GM21360 (cell line): ENCODE measurements around the gene TBC1D20.
A peak's percentile ranks its signal among the peaks of the same experiment; 100 is the strongest.

Experiments
- ATAC-seq: cut with Tn5 transposase; IDR thresholded peaks from one replicate; pipeline ENCODE4 v1.9.1; 2021; ENCODE audit warnings: mild to moderate bottlenecking, moderate library complexity; ENCODE audit not compliant: unreplicated experiment

Gene TBC1D20

GRCh38 chr20:440148-440547 lies 22.2 kb downstream of the TBC1D20 start:
- no peak for ATAC-seq

- ATAC-seq: no peak
Measured at GRCh38 chr20:438571-439469, 23.5 kb downstream of the TBC1D20 start.

DNA sequence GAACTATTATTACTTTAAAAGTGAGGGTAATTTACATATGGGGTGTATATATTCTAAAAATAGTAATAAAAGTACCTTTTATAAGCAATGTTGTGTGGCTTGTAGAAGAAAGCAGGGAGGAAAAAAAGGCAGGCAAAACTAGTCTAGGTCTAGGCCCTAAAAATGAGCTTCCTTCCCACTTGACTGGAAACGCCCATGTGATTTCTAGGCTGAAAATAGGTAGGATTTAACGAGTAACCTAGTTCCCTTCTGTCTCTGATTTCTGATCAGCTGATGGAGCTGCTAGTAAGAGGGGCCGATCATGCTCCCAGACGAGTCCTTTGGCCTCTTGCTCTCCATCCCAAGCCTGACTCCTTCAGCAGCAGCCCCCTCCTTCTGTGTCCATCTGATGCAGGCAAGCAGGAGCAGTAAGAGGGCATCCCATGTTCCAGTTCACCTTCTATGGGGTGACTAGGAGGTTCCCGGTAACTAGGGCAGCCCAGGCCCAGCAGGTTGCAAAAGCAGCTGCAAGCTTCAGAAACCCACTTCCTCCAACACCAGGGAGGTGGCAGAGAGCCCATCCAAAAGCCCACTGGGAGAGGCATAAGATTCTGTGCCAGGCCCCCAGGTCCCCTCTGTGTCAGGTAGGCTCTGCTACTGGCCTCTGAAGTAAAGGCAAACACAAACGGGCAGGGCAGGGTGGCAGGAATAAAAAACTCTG lies 24.4 kb downstream of the TBC1D20 start:
- no peak for ATAC-seq

DNA sequence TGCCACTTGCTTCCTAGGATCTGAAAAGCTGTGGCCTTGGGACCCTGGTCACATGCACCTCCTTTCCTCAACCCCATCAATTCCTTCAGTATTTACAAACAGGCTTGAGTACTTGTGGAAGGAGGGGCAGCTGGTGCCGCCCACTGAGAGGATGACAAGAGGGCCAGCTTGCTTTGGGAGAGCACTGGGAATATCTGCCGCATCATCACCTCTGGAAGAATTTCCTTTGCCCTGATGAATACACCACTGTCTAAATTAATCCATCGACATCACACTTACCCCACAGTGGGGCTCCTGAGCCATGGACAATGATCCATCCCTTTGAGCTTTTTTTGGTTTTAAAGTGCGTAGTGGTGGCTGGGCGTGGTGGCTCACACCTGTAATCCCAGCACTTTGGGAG lies 25.9 kb downstream of the TBC1D20 start:
- ATAC-seq: no peak

GRCh38 chr20:435558-435957 lies 26.8 kb downstream of the TBC1D20 start:
- no peak for ATAC-seq

DNA sequence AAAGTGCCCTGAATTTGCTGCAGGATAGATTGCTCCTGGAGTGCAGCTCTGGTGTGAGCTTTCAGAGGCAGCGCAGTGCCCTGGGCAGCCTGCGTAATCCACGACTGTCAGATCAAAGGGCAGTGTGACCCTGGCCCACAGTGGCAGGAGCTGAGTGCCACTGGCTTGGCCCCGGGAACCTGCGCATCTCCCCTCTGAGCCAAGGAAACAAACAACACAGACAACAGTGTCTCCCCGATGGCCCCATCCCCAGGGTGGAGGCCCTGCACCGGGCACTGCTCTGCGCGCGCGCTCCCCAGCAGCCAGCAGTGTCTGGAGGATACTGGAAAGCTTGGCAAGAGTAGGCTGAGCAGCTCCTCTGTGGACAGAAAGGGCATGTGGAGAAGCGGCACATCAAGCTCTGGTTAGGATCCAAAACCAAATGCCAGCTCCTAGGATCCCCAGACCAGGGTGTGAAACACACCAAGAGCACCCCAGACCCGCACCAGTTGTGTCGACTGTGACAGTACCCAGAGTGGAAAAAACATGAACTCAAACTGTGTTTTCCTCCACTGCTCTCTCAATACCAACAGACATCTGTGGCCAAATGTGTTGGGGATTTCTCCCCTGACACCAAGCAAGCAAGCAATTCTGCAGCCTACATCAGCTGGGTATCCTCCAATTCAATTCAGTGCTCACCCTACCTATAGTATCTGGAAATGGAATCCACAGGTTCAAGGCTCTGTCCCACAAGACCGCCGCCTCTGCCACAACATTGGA lies 27.5 kb downstream of the TBC1D20 start:
- no peak for ATAC-seq

GRCh38 chr20:434221-434620 lies 28.1 kb downstream of the TBC1D20 start:
- no peak for ATAC-seq

- peak; percentile 78 for ATAC-seq
Measured at GRCh38 chr20:433300-433975, 28.9 kb downstream of the TBC1D20 start.

DNA sequence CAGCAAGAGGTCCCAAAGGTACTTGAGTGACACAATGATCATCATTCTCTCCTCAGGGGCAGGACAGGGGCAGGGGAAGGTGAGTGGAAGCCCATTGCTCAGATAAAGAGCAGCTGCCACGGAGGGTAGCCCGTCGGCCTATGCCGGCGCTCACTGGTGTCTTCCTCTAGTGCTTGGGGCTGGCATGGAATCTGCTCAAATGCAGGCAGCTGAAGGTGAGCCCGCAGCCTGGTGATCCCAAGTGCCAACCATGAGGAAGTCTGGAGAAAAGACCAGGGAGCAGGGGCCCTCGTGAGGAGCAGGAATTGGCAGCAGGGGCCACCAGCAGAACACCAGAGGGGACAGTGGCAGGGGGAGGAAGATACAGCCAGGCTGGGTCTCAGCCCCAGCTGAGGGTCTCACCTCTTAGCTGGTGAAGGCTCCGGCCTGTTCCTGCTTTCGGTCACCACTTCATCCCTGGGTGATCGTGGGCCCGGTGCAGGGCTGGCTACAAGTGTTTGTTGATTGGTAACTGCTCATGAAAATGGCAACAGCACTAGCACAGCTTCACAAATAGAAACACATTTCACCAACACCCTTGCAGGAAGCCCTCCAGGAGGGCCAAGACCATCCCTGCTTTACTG lies 29.5 kb downstream of the TBC1D20 start:
- ATAC-seq: no peak

DNA sequence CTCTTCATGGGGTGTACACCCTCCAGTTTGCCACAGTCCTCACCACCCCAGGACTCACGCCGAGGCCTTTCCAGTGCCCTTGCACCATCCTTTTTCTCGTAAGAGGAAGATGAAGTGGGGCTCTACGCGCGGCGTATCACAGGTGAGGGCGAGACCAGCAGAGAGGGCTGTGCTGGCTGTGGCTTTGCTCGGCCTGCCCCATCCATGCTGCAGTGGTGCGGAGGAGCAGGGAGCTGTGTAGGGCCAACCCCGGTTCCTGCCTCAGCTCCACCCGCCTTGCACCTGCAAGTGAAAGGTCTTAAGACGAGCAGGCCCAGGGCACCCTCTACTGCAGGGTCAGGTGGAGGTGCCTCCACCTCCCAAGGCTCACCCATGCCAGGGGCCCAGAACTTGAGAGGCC lies 30.1 kb downstream of the TBC1D20 start:
- ATAC-seq: no peak

- ATAC-seq: no peak
Measured at GRCh38 chr20:431012-431904, 31.1 kb downstream of the TBC1D20 start.

DNA sequence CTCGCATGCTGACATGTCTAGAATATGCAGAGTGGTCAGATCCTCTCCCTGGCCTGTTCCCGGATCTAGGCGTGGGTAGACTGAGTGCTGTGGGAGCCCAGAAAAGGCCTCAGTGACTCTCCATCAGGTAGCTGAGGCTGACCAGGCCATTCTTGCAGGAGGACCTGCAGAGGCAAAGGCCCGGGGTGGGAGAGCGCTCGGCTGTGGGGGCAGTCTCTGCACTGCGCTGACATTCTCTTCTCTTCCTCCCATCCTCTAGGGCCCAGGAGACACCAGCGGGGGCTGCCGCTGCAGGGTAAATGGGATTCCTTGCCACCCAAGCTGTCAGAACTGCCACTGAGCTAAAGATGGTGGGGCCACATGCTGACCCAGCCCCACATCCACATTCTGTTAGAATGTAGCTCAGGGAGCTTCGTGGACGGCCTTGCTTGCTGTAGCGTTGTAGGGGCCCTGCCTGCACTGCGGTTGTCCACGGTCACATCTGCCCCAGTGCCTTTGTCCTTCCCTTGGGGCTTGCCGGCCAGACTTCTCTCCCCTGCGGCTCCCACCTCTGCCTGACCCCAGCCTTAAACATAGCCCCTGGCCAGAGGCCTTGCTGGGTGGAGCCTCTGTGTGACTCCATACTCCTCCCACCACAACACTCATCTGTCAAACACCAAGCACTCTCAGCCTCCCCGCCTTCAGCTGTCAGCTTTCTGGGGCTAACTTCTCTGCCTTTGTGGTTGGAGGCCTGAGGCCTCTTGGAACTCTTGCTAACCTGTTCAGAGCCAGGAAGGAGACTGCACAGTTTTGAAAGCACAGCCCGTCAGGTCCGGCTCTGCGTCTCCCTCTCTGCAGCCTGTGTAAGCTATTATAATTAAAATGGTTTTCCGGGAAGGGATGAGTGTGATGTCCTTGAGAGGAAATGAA lies 32.0 kb downstream of the TBC1D20 start:
- no peak for ATAC-seq

DNA sequence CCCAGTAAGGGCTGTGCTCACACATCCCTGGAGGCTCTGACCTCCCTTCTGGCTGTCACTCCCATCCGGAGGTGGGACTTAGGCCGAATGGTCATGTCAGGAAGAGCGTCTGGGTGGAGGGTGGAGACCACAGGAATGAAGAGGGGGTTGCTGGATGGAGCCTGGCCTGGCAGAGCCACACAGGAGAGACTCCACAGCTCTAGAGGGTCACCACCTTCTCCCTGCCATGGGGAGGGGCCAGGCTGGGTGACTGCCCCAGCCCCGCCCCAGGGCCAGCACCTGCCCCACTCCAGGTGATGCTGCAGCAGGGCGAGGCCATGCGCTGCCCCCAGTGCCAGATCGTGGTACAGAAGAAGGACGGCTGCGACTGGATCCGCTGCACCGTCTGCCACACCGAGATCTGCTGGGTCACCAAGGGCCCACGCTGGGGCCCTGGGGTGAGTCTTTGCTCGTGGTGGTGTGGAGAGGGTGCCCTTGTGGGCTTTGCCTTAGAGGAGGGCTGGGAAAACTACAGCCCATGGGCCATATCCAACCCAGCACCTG lies 33.6 kb downstream of the TBC1D20 start:
- no peak for ATAC-seq

DNA sequence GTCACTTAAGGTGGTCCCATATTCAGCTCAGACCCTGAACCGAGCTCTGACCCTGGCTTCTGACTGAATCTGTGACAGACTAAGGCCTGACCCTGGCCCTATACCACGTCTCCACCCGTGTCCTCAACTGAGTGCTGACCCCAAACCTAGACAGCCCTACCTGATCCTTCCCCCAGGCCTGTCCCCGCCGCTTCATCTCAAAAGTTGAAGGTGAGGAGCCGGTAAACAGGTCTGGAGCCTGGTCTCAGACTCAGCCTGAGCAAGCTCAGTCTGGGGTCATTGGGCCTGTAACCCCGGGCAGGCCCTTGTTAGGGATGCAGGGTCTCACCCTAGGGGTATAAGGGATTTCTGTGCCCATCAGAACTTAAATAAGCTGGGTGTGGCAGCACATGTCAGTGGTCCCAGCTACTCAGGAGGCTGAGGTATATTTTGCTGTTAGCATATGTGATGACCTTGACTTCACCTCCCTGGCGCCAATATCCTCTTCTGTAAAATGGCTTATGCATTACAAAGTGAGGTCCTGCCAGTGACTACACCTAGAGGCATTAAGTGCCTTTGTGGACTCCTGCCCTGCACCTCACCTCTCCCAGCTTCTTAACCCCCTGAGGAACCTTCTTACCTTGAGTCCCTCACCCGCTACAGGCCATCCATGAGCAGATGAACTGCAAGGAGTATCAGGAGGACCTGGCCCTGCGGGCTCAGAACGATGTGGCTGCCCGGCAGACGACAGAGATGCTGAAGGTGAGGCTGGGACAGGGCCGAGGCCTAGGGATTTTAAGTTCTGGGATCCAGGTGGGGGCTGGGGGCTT lies 34.3 kb downstream of the TBC1D20 start:
- ATAC-seq: no peak

GRCh38 chr20:427401-427800 lies 34.9 kb downstream of the TBC1D20 start:
- no peak for ATAC-seq

DNA sequence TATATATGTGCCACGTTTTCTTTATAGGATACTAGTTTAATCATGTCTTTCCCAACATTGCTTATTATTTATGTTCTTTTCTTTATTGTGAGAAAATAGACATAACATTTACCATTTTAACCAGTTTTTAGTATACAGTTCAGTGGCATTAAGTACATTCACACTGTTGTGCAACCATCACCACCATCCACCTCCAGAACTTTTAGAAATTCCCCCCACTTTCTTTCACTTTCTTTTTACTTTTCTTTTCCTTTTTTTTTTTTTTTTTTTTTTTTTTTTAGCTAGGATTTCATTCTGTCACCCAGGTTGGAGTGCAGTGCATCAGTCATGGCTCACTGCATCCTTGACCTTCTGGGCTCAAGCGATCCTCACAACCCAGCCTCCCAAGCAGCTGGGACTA lies 35.8 kb downstream of the TBC1D20 start:
- no peak for ATAC-seq

- ATAC-seq: no peak
Measured at GRCh38 chr20:421685-422250, 40.6 kb downstream of the TBC1D20 start.
